Natural killer cell (primary cell): Measurements from ENCODE around the gene POU2F1. TPM values are rescaled to one million over a fixed set of nuclear protein-coding genes. Genes with fewer than 3 reads are reported as not detected.

Source experiments
- ATAC-seq, 3 donors: fragments of 150-1000 bp in 2 of 3; fragments of 200-7000 bp in 1 of 3; cut with Tn5 transposase; 1 replicate in 1 of 3; 2 replicates in 2 of 3; pipeline ENCODE4 v1.10.0; 2021; ENCODE audit warnings: mild to moderate bottlenecking in 2 of 3, moderate library complexity in 2 of 3
- DNase-seq, 2 donors: peaks; one replicate each; pipeline versions ENCODE4 v3.0.0 to v3.0.0-alpha.2; 2013 to 2021; ENCODE audit warnings: mixed read lengths in 1 of 2
- H3K27ac ChIP-seq: one replicate; pipeline ENCODE4 v1.5.1; 2013; ENCODE audit warnings: mild to moderate bottlenecking, low read length
- H3K27me3 ChIP-seq: one replicate; pipeline ENCODE4 v1.6.1; 2013; ENCODE audit warnings: low read length; ENCODE audit not compliant: control insufficient read depth, insufficient read depth
- H3K36me3 ChIP-seq: one replicate; pipeline ENCODE4 v1.6.1; 2013; ENCODE audit warnings: low read length; ENCODE audit not compliant: control insufficient read depth, insufficient read depth
- H3K4me1 ChIP-seq: one replicate; pipeline ENCODE4 v1.6.1; 2013; ENCODE audit warnings: low read length; ENCODE audit not compliant: control insufficient read depth, insufficient read depth
- H3K4me3 ChIP-seq: one replicate; pipeline ENCODE4 v1.5.1; 2013; ENCODE audit warnings: low read length
- H3K9me3 ChIP-seq: one replicate; pipeline ENCODE4 v1.6.1; 2013; ENCODE audit warnings: low read length; ENCODE audit not compliant: control insufficient read depth, insufficient read depth
- H3K27ac Mint-ChIP-seq, 2 donors: one replicate each; pipeline ENCODE4 v1.8.0; 2022; ENCODE audit warnings: mild to moderate bottlenecking in 2 of 2, mixed read lengths in 2 of 2, moderate library complexity in 1 of 2
- H3K27me3 Mint-ChIP-seq, 2 donors: one replicate each; pipeline ENCODE4 v1.8.0; 2022; ENCODE audit warnings: low read depth in 2 of 2, mixed read lengths in 2 of 2
- H3K36me3 Mint-ChIP-seq: one replicate; pipeline ENCODE4 v1.8.0; 2022; ENCODE audit warnings: mixed read lengths
- H3K4me1 Mint-ChIP-seq, 2 donors: one replicate each; pipeline ENCODE4 v1.8.0; 2022; ENCODE audit warnings: mixed read lengths in 2 of 2
- H3K4me3 Mint-ChIP-seq: one replicate; pipeline ENCODE4 v1.8.0; 2022; ENCODE audit warnings: mild to moderate bottlenecking, moderate library complexity, mixed read lengths
- H3K9me3 Mint-ChIP-seq, 2 donors: one replicate each; pipeline ENCODE4 v1.8.0; 2022; ENCODE audit warnings: mixed read lengths in 2 of 2
- WGBS: methylation state at CpG from one replicate; pipeline ENCODE4 v1.1.7; 2013; ENCODE audit warnings: missing lambda C conversion rate; ENCODE audit not compliant: insufficient coverage; 5-methylcytosine and 5-hydroxymethylcytosine counted together
- intact Hi-C: fragments of 100-400 bp; cut with micrococcal nuclease; formaldehyde crosslinking; loops from one replicate; pipeline ENCODE4 v1.14.2; 2022
- total RNA-seq, 4 donors: library from RNA; stranded (reverse); fragments of 120-200 nt in 1 of 4; gene quantifications; one replicate each; pipeline versions ENCODE4 v1.2.3 to v1.2.4, GENCODE V29; 2013 to 2022
- TF ChIP-seq, protein P1 (sequence below): fragments of 200-600 bp; IDR thresholded peaks from one replicate; pipeline ENCODE4 v1.8.0; 2022; ENCODE audit warnings: antibody characterized with exemption

Gene POU2F1
- total RNA-seq, 3 donors from 2014 or later (not counting 1 experiment from before 2014, with no cell fraction given): 39.8 to 44.6 (median 40.9) TPM

DNA sequence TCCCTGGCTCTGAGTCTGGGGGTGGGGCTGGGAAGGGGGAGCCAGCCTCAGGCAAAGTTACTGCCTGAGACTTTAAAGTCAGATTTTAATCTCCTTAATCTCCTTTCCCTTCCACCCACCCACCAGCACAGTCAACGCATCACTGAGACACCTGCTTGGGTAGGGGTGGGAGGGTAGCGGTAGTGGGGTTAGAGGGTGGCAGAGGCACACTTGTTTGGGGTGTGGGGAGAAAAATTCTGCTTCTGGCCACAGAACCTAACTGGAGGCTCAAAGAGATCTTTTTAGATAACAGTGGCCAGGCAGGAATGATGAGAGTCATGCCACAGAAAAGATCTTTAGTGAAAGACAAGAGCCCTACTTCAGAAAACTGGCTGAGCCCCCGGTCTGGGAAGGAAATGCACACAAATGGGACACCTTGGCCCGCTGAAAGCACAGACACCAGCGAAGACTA is 253.5 kb downstream of the POU2F1 start:
- intact Hi-C loops: loop anchor here (1.0 to 2.0 kb wide), 2 partner anchors 8 to 17 kb away; no protein-coding TSS in a partner anchor
- Mint-ChIP-seq H3K4me1 (peaks cover 91% of the 10 kb centered on the region in 2 donors), H3K36me3 (peaks cover 16% of the 10 kb centered on the region), H3K27me3 (no peaks in the 10 kb centered on the region), H3K9me3 (no peaks in the 10 kb centered on the region), H3K27ac (peak overlapping the region; percentile 91 to 100), H3K4me3 (peak overlapping the region; percentile 86)
- H3K4me1 ChIP-seq: peaks cover 70% of the 10 kb centered on the region
- ATAC-seq (peak; percentile 38 to 52 (median 40)), DNase-seq (peak in 1 of 2 donors; percentile 74)
- peak overlapping the region; percentile 87 for H3K27ac ChIP-seq
- TF ChIP-seq, protein P1, sequence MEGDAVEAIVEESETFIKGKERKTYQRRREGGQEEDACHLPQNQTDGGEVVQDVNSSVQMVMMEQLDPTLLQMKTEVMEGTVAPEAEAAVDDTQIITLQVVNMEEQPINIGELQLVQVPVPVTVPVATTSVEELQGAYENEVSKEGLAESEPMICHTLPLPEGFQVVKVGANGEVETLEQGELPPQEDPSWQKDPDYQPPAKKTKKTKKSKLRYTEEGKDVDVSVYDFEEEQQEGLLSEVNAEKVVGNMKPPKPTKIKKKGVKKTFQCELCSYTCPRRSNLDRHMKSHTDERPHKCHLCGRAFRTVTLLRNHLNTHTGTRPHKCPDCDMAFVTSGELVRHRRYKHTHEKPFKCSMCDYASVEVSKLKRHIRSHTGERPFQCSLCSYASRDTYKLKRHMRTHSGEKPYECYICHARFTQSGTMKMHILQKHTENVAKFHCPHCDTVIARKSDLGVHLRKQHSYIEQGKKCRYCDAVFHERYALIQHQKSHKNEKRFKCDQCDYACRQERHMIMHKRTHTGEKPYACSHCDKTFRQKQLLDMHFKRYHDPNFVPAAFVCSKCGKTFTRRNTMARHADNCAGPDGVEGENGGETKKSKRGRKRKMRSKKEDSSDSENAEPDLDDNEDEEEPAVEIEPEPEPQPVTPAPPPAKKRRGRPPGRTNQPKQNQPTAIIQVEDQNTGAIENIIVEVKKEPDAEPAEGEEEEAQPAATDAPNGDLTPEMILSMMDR: no peak
- H3K36me3 ChIP-seq: peaks cover 31% of the 10 kb centered on the region
- no peaks in the 10 kb centered on the region for H3K9me3 ChIP-seq
- H3K27me3 ChIP-seq: no peaks in the 10 kb centered on the region
- 28% methylated on average over 4 of the region's 5 CpGs for WGBS
- peak overlapping the region; percentile 6 for H3K4me3 ChIP-seq

DNA sequence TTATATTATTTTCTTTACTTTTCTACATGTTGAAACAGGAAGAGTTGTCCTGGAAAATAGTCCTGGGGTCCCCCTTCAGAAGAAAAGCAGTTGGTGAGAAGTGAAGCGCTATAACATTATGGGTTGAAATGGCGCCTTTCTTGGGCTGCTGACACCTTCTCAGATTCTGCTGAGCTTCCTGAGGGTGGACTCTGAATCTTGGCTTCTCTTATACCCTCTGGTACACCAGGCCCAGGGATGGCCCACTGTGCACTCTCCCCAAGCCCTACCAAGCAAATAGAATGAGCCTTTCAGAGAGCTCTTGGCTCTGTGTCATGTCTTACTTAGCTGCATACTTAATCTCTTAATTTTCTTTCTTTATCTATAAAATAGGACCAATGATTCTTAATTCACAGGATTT is 255.4 kb downstream of the POU2F1 start:
- DNase-seq (no peak), ATAC-seq (peak; percentile 10 to 31 (median 10))
- Mint-ChIP-seq H3K27me3 (no peaks in the 10 kb centered on the region), H3K4me3 (peak overlapping the region; percentile 57), H3K27ac (peak overlapping the region; percentile 91 to 100), H3K9me3 (no peaks in the 10 kb centered on the region), H3K36me3 (peaks cover 20% of the 10 kb centered on the region), H3K4me1 (peaks cover 98% of the 10 kb centered on the region in 2 donors)
- TF ChIP-seq, protein P1: no peak
- intact Hi-C loops: loop anchor here (1.0 kb wide), 1 partner anchor 41 kb away; no protein-coding TSS in a partner anchor
- Histone ChIP-seq H3K36me3 (peaks cover 42% of the 10 kb centered on the region), H3K4me1 (peaks cover 81% of the 10 kb centered on the region), H3K27ac (peak overlapping the region; percentile 97), H3K9me3 (no peaks in the 10 kb centered on the region), H3K4me3 (no peak overlapping the region), H3K27me3 (no peaks in the 10 kb centered on the region)
- WGBS: 65% methylated on average over 2 of the region's 2 CpGs

Other genes starting within 250 kb of the POU2F1 start
- gene ILDR2, start 245.3 kb upstream of the POU2F1 start, total RNA-seq: 1 to 10 TPM; 2.4 to 4.3 (median 2.8) TPM
- gene MAEL, start 231.6 kb upstream of the POU2F1 start, total RNA-seq: under 1 TPM in 1 of 3 donors, not detected in 2; 0.19 TPM
- 1 to 10 TPM; 2.9 to 4.6 (median 4.5) TPM for gene GPA33, start 130.5 kb upstream of the POU2F1 start, total RNA-seq
- not detected for gene STYXL2, start 126.8 kb upstream of the POU2F1 start, total RNA-seq